ENCODE measurements around the gene SLC2A8.

DNA sequence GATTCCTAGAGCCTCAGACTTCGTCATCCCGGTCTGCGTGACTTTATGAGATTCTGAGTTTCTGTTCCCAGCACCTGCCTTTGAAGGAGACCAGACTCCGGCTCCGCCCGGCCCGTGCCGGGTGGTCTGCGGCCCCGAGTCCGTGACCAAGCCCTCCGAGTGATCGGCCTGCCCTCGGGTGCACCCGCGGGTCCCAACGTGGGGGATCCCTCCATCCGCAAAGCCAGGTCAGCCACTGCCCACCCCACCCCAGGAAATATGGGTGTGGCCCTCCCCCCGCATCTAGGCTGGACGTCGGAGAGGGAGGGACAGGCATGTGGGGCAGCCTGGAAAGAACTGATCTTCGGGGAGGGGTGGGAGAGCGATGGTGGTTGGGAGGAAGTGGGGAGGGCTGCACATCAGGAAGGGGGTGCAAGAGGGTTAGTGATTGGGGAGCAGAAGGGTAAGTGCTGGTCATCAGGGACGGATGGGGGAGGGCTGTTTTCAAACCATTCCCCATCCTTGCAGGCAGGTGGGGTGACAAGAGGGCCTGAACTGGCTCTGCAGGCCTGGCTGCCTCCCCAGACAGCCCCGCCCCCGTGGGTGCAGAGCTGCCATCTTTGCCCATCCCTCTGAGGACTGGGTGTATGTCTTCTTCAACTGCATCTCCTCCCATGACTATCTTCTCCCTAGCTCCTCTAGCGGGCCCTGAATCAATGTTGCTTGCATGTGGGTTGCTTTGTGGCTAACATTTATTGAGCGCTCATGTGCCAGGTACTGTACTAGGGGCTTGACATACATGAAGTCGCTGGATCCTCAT is 55.1 kb downstream of the SLC2A8 start:
- TF ChIP-seq CTCF (IDR thresholded peaks at IDR 0.05) (no peak), EZH2 (IDR thresholded peaks at IDR 0.05; ENCODE audit: borderline replicate concordance, insufficient read depth, low read depth, low read length, poor library complexity, severe bottlenecking) (no peak)
